GM21360 (cell line): Measurements from ENCODE around the gene NPAS3.

Source experiments
- ATAC-seq: cut with Tn5 transposase; IDR thresholded peaks from one replicate; pipeline ENCODE4 v1.9.1; 2021; ENCODE audit warnings: mild to moderate bottlenecking, moderate library complexity; ENCODE audit not compliant: unreplicated experiment

The NPAS3 gene

DNA sequence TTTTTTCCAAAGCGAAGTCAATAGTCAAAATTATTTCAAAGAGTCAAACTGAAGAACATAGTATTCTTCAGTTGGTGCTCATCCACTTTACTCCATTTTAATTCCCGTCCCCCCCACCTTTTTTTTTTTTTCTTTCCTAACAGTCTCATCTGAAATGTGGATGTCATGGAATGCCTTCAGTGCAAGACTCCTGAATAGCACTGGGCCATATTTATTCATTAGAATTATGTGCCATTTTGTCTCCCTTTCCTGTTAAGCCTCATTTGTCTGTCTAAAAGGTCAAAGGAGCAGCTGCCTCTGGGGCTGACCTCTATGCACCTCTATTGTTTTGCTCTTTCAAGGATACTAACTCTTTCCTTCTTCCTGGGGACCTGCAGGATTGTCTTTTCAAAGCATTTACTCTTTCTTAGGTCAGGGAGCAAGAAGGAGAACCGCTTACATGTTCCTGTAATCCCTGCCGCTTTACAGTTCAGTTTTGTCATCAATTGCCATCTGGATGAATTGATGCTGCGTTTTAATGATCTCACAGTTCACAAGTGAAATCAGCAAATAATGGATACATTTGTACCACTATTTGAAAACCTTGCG lies 310.6 kb downstream of the NPAS3 start:
- no peak for ATAC-seq

DNA sequence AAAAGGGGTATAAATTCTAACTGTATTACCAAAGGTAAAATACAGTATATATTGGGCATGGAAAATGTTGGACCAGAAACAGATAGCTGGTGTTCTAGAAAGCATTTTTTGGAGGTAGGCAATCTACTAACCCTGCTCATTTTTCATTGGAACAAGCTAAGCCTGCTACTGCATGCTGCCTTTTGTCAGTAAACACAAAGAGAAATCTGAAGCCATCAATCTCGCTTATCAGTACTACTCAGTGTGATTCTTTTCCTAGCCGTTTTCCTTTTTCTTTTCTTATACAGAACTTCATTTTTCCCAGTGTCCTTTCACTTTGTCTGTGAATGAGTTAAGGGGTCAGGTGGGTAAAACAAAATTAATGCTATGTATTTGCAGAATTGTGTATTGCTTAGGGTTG lies 312.3 kb downstream of the NPAS3 start:
- no peak for ATAC-seq

DNA sequence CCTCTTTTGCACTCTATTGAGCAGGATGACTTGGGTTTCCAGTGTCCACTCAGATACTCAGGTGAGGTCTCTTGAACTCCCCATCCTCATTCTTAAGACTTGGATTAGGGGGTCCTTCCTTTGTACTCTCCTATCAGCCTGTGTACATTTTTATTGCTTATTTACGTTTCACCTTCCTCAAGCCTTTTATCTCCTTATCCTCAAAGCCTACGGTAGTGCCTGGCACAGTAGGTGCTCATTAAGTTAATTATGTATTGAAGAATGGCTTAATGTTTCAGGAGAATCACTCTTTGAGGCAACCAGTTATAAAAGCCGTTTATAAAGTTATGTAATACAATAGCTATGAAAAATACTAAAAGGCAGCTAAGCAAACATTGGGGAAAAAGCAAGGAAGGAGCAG lies 315.7 kb downstream of the NPAS3 start:
- ATAC-seq, result no peak

DNA sequence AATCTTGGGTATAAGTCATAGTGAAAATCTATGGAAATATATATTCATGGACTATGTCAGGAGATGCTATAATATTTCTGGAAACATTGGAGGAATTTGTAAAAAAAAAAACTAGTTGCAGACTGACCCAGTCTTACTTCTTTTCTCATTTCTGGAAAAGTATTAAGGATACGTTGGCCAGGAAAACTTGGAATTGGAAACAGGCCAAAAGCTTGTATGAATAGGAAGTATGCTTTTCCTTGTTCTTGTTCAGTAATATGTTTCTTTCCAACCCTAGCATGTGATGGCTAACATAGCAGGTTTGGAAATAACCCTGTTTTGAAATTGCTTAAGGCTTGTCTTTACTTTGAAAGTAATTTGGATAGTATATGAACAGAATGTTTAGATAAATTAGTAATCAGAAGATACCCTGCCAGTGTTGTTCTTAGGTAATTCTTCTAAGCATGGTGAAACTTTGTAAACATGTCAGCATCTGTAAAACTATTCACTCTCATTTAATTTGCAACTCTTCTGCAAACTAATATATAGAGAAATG lies 316.2 kb downstream of the NPAS3 start:
- no peak for ATAC-seq

DNA sequence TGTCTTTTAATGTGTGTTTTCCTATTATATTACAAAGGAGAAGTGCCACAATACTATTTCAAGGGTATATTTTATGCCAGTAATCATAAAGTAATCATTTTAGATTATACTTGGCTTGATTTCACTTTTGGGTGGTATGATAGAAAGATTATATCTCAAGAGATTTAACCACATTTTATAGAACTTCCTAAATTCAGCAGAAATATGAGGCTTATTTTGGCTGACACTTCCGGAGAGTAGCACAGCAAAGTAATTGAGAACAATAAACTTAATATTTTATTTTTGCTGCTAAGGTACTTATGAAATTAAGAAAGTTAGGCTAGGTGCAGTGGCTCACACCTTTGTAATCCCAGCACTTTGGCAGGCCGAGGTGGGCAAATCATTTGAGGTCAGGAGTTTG lies 319.1 kb downstream of the NPAS3 start:
- no peak for ATAC-seq

DNA sequence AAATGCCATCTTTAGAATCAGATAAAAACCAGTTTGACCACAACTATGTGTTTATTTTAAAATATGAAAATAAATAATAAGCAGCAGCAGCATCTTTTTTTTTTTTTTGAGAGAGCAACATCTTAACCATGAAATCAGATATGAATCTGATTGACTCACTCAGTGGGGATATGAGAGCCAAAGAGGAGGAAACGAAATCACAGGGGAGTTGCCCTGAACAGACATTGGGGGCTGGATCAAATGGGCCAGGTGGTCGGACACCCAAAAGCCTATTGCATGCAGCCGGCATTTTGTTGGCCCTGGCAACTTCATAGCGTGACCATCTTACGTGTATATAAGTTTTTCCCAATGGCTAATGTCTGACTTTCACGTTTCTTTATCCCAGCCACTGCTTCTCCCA lies 321.1 kb downstream of the NPAS3 start:
- ATAC-seq, result no peak

DNA sequence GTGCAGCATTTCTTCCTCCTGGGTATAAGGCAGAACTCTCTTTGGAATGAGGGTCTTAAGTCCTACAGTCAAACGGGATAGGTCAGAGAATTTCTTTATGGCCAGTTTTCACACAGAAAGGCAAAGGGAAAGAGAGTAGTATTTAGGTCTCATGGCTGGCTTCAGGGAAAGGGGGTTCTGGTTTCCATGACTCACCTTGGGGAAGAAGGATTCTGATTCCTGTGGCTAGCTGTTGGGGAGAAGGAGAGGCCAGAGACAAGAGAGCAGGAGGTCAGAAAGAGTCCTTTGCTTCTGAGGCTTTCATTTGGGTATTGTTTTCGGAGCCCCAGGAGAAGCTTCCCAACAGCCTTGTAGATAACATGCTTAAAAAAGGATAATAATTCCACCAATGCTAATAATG lies 332.5 kb downstream of the NPAS3 start:
- no peak for ATAC-seq

DNA sequence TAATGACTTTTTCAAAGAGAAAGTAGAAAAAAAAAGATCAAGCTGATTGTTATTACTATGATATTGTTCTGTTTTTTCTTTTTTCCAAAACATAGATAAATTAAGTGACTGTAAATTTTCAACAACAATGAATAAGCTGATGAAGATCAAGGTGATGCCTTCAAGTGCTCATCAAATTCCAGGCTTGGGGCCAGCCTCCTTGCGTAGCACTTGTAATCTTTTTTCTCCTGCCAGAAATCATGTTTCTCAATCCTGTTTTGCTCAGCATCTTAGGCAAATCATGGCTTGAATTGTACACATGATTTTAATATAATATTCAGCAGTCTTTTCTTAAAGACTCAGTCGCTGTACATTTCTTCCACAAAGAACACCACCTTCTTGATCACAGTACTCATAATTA lies 333.2 kb downstream of the NPAS3 start:
- ATAC-seq, result no peak

DNA sequence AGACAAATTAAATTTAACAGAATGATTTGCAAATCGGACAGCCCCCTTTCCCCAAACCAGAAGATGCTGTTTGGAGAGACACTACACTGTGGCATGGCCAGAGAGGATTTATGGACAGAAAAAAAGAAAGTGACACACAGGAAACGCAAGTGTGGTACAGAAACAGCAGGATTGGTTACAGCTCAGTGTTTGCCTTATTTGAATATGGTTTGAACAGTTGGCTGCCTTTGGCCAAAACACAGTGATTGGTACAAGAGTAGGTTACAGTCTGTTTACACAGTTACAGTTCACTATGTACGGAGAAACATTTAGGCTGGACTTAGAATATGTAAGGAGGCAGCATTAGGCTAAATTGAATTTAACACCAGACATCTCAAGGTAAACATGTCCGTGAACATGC lies 335.3 kb downstream of the NPAS3 start:
- no peak for ATAC-seq

DNA sequence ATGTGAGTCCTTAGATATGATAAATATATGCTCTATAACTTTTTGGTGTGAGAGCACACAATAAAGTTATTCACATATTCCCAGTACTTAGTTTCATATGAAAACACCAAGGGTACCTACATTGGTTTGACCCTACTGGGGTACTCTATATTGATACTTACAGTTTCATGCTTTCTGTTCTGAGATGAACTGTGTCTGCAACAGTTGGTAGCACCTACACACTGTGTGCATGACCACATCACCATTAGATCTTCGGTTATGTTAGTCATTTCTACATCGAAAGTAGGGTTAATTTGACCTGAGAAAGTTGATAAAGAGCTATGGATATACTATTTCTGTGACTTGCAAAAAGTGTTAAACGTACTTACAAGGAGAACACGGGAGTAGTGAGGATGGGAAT lies 337.2 kb downstream of the NPAS3 start:
- no peak for ATAC-seq

DNA sequence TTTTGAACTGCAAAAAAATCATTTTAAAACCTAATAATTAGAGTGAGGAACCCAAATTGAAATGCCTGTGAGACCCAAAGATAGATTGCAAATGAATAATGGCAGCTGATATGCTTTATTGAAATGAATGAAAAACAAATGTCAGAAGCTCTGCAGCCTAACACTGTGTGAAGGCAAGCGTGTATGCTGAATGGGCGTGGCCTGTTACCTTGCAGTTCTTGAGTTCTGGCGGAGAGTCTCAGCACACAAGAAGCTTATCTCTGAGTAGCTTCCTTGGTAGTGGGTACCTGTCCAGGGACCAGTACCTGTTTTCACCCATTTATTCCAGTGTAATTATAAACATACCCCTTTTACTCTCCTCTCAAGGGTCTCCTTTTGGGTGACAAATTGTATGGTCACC lies 341.2 kb downstream of the NPAS3 start:
- ATAC-seq, result no peak

DNA sequence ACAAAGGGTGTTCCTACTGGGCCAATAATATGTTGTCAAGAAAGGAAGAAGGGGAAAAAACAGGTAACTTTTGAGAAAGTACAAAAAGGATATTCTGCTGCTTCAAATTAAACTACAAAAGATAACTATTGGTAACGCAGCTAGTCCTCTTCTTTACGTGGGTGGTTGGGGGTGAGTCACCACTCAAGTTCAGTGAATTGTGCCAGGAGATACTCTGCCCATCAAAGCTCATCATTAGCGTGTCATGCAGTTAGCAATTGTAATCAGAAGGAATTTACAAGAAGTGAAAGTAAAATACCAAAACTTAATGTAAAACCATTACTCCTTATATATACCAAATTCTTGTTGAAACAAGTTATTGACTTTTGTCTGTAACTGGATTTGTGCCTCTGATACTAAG lies 342.0 kb downstream of the NPAS3 start:
- no peak for ATAC-seq

DNA sequence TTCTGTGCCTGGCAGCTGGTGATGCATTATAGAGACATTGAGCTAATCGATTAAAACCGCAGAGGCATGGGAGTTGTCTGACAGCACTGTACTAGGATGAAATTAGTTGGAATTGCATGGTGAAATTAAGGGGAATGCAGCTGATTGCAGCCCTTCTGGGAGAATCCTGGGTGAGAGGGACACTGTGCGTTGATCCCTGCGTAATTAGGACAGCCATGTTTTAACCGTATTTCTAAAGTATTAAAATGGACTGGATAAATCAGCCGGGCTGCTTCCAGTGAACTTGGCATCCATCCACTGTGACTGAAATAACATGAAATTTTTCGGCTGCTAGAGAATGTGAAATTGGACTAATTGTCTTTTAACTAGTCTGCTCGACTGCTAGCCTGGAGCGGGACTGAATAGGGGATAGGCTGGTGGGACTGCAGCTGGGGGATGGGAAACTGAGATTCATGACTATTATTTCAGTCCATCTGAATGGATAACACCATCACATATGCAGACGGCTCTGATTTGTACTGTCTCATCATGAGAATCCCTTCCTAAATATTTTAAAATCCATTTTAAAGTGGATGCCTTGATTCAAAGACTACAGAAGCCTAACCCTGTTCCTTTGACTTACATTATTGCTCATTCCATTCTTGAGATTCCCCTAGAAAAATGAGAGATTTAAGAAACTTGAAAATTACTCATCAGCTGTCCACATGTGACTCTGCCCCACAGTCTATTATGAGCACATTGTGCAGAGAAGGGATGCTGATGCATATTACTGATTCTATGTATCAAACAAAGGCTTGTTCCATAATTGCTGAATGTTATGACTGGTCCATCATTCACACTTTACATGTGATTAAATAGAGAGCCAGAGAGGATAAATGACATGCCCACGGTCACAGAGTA lies 343.9 kb downstream of the NPAS3 start:
- no peak for ATAC-seq

DNA sequence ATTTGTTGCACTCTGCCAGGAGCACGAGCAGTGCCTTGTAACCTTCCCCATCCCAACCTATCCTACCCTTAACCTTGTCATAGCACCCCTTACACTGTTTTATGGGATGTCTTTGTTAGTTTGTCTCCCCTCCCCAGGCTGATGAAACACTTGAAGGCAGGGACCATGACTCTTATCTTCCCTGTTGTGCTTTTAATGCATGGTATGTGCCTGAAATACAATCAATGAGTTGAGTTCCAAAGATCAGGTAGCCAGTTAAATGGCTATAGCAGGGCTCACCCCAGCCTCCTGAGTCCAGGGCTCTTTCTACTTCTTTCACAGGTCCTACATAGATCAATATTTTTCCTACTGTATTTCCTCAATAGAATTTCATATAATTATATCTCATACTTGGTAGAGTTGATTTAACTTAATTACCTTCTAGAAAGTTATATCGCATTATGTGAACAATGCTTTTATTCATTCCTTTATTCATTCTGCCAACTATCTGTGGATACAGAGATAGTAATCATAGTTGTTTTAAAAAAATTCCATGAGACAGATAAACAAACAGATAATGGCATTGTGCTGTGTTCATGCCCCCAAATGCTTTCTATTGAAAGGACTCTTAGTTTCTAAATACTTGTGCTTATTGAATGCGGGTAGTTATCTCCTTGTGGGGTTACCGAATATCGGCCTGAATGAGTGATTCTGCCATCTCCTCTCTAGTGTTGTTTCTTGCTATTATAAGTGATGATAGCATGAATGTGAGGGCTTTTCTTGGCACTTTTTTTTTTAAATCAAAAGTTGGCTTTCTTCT lies 347.4 kb downstream of the NPAS3 start:
- no peak for ATAC-seq

DNA sequence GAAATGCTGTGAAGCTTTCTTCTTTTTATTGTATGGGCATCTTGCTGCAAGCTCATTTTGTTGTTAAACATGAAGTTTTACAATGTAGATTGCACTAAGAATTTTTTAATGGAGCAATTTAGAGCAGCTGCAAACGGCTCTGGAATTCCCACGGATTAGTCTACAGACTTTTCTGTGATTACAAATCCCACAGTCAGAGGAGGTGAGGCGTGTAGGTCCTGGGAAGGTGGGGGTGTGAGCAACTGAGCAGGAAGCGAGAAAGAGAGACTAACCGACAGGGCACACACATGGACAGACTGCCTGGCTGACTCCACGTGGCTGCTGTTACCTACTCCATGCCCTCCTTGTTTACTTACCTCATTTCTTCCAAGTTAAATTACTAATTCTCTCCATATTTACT lies 348.5 kb downstream of the NPAS3 start:
- ATAC-seq, result no peak

DNA sequence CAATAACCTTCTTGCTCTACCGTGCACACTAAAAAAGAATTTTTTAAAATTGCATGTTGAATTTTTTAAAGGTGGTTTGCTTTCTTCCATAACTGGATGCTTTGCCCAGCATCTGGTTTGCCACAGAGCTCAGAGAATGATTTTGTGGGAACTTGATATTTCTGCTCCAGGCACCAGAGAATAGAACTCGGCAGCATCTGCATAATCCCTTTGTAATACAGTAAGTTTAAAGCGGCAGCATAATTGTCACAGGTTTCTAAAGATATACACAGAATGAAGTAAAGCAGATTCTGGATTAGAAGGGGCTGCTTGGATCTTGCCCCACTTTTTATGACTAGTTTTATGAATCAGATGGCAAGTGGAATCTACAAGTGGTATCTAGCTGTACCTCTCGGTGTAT lies 352.0 kb downstream of the NPAS3 start:
- no peak for ATAC-seq

DNA sequence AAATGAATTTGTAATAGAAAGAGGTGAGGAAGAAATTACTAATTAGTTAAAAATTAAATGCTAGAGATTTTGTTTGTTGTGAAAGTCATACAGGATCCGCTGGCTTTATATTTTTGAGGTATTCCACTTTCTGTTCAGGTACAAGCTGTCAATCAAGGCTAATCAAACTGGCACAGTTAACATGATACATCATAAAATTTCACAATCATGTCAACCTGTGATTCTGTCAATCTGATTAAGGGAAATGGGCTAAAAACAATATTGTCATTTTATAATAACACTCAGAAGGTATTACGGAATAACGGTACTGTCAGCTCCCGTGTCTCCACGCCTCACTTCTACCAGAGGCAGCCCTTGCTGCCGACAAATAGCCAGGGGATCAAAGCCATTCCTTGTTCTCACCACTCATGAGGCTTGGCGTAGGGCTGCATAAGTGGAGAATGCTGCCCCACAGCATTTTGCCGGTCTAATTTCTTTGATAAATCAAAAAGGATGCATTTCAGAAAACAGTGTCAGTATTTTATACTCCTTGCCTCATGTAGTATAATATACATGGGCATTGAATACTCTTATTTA lies 352.9 kb downstream of the NPAS3 start:
- ATAC-seq, result no peak

DNA sequence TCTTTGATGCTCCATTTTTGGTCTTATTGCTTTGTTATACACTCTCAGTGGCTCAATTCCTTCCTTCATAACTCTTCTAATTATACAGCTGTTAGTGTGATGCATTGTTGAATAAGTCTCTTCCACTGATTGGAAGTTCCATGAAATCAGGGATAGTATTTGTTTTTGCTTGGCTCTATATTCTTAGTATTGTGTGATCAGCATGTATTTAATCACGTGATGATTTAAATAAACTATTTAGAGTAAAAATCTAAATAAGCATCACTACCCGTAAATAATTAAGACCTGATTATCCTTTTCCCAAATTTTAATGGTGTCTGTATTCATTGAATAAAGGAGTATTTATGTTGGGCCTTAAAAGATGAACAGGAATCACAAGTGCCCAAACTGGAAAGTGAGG lies 355.7 kb downstream of the NPAS3 start:
- no peak for ATAC-seq

DNA sequence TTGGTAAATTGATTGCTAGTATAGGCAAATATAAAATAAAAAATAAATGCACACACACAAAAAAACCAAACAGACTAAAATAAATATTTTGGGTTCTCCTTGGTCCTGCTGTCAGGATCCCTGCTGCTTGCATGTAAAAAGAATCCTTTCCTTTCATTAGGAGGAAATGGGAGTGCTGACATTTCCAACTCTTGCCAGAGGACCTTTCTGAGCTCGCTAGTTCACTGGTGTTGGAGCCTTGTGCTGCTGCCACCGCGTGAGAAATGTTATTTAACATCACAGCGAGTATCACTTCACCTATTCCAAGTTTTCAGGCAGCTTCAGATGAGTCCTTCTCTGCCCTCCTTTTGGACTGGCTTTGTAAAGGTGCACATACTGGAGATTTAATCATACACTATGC lies 358.9 kb downstream of the NPAS3 start:
- ATAC-seq, result no peak

DNA sequence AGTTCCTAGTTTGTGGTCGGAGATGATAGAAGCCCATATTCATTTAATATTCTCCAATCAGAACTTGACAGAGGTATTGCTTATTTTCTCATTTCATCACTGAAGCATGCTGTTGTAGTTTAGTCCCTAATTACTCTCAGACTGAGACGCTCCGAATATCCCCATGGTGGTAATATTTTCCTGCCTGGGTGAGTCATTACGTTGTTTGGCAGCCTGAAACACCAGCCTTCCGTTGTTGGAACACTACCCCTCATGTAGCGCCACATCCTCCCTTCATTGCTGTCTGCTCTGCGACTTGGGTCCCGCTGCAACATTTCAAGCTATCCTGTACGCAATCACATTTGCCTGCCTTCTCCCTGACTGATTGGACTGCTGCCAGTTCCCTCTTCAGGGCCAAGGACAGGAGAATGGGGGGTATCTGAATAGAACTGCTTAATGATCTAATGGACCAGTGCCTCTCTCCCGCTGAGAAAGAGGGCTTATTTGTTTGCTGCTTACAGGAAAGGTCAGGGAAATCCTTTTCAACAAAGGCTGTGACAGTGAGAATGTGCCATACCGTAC lies 369.1 kb downstream of the NPAS3 start:
- no peak for ATAC-seq

DNA sequence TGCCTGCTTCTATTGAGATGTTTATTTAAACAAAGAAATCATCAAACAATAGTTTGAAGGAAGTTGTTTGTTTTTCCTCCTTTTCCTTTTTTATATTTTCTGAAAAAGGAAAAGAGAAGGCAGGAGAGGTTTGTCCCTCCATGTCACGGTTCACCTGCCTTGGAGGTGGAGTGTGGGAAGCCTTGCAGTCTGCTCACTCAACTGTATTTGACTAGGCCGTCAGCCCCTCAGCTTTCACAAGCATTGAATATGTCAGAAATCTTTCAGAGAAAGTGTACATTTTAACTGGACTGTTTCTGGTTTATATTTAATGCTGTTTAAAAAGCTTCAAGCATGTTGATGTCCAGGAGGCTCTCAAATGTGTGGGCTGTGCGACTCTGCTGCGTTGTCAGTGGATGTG lies 370.4 kb downstream of the NPAS3 start:
- ATAC-seq, result no peak
